Activated CD8-positive, alpha-beta memory T cell treated with anti-CD3 and anti-CD28 coated beads for 24 hours (primary cell): ENCODE measurements around the gene FTO.

ENCODE experiments used
- DNase-seq: peaks from one replicate; pipeline ENCODE4 v3.0.0-alpha.2; 2020

Gene FTO

DNA sequence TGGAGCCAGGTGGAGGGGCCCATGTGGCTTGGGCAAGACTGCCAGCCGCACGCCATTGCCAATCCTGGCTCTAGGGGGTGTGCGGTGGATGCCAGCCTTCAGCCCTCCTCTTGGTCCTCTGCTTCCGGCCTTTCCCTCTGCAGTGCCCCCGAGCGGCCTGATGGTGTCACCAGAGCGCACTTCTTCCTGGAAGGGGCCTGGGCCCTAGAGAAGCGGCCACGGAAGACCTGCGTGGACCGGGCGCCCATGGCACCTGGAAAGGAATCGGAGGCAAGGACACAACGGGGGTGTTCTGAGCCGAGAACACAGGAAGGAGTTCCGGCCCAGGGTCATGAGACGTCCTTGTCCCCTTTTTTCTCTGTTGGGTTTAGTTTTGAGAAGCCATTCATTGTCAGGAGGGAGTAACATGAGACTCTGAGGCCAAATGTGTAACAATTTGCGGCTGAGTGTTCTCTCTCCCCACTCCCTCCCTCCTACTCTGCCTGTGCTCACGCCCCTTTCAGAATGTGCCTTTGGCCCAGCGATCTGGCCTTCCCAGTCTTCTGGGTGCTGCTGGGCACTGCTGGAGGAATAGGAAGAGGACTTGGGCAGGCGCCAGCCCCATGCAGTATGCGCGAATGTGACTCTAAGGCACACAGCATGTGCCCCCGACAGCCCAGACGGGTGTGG, 489.8 kb downstream of the FTO start:
- DNase-seq: no peak

DNA sequence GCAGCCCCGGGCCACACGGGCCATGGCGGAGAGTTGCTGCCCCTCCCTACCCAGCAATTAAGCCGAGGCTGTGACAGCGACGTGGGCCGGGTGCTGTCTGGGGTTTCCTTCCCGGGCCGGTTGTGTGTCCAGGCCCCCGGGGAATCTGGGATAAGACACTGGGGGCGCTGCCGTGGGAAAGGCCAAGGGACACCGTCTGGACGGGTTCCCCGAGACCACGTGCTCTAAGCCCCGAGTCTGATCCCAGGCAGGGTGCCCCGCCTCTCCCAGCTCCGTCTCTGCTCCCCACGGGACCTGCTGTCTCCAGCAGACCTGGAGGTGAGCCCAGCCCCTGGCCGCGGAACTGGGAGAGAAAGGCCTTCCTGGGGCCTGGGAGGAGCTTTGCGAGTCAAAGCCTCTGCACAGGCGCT, 490.4 kb downstream of the FTO start:
- DNase-seq: no peak

- DNase-seq: no peak
Measured at GRCh38 chr16:54197758-54198157, 493.8 kb downstream of the FTO start.

GRCh38 chr16:54199487-54200160, 495.7 kb downstream of the FTO start:
- no peak for DNase-seq

- DNase-seq: no peak
Measured at GRCh38 chr16:54200161-54200534, 496.2 kb downstream of the FTO start.

DNA sequence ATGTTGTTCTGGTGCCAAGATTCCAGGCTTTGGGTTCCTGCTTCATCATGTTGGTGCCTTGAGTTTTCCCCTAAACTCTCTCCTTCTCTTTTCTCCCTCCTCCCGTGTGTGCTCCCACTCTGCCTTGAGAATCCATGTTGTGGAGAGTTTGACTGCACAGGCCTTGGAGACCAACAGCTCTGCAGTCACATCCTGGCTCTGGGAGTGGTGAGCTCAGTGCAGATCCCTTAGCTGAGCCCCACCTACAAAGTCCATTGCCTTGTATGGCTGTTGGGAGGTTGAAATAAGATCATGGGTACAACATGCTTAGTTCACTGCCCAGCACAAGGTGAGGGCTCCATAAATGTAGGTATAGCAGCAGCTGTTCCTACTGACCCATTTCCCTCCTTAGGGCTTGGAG, 496.8 kb downstream of the FTO start:
- no peak for DNase-seq

DNA sequence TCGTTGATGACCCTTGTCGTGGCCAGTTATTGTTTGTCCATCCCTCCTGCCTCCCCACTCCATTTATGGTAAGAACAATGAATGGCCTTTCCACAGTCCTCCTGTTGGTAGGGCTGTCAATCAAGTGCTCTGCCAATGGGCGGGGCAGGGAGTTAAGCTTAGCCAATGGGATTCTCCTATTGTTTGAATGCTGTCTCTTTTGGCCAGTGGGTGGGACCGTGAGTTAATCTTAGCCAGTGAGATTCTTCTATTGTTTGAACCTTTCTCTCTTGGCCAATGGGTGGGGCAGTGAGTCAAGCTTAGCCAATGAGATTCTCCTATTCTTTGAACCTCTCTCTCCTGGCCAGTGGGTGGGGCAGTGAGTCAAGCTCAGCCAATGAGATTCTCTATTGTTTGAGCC, 497.2 kb downstream of the FTO start:
- no peak for DNase-seq
